BLaER1 (cell line): ENCODE data around the gene DDX10.

ENCODE experiments used
- H3K27ac ChIP-seq: shearing (Covaris generic); formaldehyde crosslinking; 2 replicates; pipeline ENCODE4 v1.8.1; 2022
- H3K27me3 ChIP-seq: shearing (Covaris generic); formaldehyde crosslinking; 2 replicates; pipeline ENCODE4 v1.8.1; 2022
- H3K36me3 ChIP-seq: shearing (Covaris generic); formaldehyde crosslinking; 2 replicates; pipeline ENCODE4 v1.8.1; 2022
- H3K4me1 ChIP-seq: shearing (Covaris generic); formaldehyde crosslinking; 2 replicates; pipeline ENCODE4 v1.8.1; 2022
- H3K4me2 ChIP-seq: shearing (Covaris generic); formaldehyde crosslinking; 2 replicates; pipeline ENCODE4 v1.8.1; 2022
- H3K4me3 ChIP-seq: shearing (Covaris generic); formaldehyde crosslinking; 2 replicates; pipeline ENCODE4 v1.8.1; 2022
- H3K9ac ChIP-seq: shearing (Covaris generic); formaldehyde crosslinking; 2 replicates; pipeline ENCODE4 v1.8.1; 2022
- H3K9me3 ChIP-seq: shearing (Covaris generic); formaldehyde crosslinking; 2 replicates; pipeline ENCODE4 v1.8.1; 2022
- H4K20me1 ChIP-seq: shearing (Covaris generic); formaldehyde crosslinking; 2 replicates; pipeline ENCODE4 v1.8.1; 2022
- Cebpa-rat ChIP-seq: shearing (Covaris generic); IDR thresholded peaks from 2 replicates; pipeline ENCODE4 v1.8.1; 2022

Gene DDX10

DNA sequence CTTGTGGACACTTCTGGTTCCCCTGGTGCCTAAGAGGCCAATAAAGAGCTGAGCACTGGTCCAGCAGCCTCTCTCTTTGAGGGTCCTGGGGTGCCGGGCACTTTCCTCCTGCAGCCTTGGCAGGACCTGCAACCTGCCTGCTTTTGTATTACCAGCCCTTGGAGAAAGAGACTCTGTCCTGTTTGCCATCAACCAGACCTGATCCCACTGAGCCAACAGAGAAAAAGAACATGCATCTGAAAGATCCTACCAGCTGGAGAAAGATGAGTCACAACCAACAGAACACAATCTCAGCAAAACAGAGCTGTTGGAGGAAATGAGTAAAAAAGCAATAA is 321.0 kb downstream of the DDX10 start:
- Histone ChIP-seq H3K9me3 (no peaks in the 10 kb centered on the region), H3K27me3 (no peaks in the 10 kb centered on the region), H3K9ac (no peak overlapping the region), H3K4me3 (no peak overlapping the region), H3K4me1 (no peaks in the 10 kb centered on the region), H3K4me2 (no peak overlapping the region), H4K20me1 (no peaks in the 10 kb centered on the region), H3K36me3 (no peaks in the 10 kb centered on the region), H3K27ac (no peak overlapping the region)
- no peak for TF ChIP-seq Cebpa-rat
